ENCODE measurements around the gene VN1R5.
"Not testable (repeated sequence)": the region's sequence is repeated elsewhere in the genome, so short reads cannot be mapped to it uniquely, and the experiment has no call there.

The VN1R5 gene

DNA sequence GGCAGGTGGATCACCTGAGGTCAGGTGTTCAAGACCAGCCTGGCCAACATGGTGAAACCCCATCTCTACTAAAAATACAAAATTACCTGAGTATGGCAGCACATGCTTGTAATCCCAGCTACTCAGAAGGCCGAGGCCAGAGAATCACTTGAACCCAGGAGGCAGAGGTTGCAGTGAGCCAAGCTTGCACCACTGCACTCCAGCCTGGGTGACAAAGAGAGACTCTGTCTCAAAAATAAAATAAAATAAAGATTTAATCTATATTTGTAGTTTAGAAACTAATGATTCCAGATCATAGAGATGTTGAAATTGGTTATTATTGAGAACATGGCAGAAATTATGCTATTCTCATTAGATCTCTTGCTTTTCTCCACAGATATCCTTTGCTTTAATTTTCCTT lies at the start of gene VN1R5:
Gene VN1R5 (plus strand): TSS at position 301 of the 400 bp plus-strand sequence.
- DNase-seq (ENCODE audit: low read depth), result not testable (repeated sequence)

DNA sequence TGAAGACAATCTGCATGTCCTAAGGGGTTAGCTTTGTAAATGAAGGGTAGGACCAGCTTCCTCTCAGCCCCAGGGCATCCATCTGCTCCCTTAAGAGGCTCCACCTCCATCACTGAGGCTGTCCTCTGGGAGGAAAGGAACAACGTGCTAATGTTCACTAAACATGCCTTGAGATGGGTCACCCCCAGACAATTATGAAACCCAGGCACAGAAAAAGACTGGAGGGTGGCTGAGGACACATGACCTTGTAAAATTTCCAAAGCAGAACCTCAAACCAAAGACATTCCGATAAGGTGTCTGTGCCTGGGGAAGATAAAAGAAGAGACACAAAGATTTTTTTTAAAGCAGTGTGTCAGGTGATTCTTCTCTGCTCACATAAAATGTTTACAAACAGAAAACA lies 46.5 kb upstream of the VN1R5 start:
- no peak for DNase-seq (ENCODE audit: low read depth)

DNA sequence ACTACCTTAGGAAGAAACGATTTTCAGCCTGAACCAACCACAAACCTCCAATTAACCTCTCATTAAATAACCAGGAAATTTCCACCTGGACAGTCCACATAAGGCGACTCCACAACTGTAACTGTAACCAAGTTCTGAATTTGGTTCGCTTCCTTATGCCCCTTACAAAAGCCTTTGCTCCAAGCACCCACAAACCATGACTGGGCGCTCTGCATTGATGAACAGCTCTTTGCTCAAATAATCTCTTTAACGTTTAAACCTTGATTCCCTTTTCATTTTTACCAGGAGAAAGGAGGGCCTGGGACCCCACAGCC lies 45.9 kb upstream of the VN1R5 start:
- no peak for DNase-seq (ENCODE audit: low read depth)

DNA sequence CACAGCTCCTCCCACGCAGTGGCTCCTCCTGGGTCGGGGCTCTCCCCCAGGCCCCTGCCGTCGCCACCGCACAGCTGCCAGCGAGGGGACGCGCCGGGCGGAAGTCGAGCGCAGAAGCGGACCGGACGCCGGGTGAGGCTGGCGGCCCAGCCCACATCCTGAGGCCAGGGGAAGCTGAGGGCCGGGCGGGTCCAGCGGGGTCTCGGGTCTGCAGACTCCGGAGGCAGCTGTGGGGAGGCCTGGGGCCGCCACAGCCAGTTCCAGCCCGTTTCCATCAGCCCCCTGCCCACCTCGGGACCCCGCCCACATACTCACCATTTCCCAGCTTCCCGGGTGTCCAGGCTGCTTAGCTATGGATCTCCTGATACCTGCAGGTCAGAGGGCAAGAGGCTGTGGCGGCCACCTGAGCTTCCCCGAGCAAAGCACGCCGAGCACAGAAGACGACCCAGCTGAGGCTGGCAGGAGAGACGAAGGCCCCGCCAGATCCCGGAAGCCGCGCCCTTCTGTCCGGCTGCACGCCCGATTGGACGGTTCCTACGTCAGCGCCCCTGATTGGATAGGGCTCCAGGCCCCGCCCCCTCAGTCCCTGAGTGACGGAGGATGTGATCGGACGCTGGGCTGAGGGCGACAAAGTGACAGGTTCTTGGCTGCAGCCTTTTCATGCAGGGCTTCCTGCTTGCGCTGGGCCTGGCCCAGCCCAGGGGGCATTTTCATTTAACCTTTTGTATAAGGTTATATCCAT lies 45.3 kb upstream of the VN1R5 start:
- DNase-seq (ENCODE audit: low read depth), result peak; percentile 86

DNA sequence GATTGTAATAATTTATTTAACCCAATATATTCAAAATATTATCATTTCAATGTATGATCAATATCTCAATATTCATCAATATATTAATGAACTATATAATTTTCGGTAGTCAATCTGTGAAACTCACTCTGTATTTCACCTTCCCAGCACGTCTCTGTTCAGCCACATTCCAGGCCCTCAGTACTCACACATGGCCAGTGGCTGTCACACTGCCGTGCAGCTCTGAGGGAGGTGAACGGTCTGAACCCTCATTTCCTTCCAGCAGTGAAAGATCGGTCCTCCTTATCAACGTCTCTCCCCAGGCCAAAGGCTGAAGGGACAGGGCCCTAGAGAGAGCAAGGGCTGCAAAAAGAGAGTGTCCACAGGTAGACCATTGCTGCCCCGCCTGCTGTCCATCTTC lies 44.5 kb upstream of the VN1R5 start:
- DNase-seq (ENCODE audit: low read depth), result no peak

DNA sequence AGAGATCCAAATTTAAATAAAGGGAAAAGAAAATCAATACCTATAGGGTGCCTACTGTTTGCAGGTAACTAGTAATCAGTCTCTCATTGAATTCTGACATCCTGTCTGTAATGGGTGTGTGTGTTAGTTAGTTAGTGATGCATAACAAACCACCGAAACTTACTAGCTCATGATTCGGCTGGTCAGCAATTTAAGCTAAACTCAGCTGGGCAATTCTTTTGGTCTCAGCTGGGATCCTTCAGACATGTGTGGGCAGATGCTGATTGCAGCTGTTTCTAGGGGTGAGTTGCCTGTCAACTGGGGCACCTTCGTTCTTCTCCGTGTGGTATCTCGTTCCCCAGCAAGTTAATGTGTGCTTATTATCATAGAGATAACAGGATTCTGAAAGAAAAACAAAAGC lies 43.9 kb upstream of the VN1R5 start:
- DNase-seq (ENCODE audit: low read depth), result no peak

DNA sequence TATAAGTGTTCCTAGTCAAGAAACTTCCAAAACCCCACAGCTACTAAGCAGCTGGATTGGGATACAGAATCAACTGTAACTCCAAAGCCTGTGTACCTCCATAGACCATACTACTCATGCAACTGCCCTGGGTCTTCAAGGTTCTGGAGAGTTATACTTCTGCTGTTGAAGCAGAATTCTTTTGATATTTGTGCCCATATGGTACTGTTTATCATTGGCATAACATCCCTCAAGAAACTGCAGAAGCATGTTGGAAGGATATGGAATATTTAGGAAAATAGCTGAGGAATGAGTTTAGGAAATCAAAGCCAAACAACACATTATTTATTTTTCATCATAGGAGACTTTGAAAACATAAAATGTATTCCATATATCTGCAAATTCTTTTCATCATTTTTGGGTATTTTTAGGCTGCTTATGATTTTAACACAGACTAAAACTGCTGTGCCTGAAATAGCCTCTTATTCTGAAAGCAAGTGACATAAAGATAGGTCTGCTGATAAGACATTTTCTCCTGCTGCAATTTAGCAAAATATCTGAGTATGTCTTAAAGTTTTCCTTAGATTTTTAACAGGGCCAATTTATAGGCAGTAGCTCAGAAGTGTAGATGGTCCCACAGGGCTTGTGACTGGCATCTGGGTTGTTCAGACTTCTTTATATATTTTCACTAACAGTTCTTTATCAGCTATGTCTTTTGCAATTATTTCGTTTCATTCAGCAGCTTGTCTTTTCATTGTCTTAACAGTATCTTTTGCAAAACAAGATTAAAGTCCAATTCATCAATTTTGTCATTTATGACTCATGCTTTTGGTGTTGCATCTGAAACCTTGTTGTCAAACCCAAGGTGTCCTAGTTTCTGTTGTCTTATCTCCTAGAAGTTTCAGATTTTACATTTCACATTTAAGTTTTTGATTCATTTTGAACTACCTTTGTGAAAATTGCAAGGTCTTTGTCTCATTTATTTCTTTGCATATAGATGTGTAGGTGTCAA lies 43.0 kb upstream of the VN1R5 start:
- no peak for DNase-seq (ENCODE audit: low read depth)

DNA sequence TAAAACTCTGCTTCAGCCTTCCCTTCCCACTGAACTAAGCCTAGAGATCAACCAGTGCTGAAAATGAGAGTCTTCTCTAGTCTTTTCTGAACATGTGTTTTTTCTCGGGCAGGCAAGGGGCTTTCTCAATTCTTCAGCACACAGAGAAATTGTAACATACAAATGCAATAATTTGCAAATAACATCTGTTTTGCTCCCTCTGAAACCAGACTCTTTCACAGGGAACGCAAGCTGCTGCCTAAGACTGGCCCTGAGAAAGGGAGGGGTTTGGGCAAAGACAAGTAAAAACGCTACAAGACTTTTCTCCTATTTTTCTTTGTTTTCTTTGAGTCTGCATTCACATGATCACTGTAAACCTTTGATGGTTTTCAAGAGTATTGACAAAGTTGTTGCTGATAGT lies 39.6 kb upstream of the VN1R5 start:
- DNase-seq (ENCODE audit: low read depth), result no peak

DNA sequence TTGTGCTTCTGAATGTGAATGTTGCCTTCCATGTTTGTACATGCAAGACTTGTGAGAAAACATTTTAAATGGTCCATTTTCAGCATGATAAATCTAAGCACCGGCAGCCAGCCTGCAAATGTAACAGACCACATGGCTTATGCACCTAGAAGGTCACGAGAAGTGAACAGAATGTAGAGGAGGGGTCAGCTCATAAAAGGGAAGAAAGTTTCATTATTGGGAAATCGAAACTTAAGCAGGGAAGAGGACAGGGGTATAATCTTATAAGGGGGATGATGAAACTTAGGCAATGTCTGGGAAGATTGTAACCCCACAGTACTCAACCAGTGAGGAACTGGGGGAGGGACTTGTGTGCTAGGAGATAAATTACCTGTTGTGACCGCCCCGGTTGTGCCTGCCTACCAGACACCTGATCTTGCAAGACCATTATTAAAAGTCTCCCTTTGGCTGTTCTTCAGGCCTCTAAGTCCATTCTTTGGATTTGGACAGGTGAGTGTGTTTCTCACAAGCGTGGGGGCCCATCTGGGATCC lies 37.7 kb upstream of the VN1R5 start:
- no peak for DNase-seq (ENCODE audit: low read depth)

DNA sequence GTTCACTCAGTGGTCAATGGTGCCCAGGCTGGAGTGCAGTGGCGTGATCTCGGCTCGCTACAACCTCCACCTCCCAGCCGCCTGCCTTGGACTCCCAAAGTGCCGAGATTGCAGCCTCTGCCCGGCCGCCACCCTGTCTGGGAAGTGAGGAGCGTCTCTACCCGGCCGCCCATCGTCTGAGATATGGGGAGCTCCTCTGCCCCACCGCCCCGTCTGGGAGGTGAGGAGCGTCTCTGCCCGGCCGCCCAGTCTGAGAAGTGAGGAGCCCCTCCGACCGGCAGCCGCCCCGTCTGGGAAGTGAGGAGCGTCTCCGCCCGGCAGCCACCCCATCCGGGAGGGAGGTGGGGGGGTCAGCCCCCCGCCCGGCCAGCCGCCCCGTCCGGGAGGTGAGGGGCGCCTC lies 35.6 kb upstream of the VN1R5 start:
- DNase-seq (ENCODE audit: low read depth), result not testable (repeated sequence)

DNA sequence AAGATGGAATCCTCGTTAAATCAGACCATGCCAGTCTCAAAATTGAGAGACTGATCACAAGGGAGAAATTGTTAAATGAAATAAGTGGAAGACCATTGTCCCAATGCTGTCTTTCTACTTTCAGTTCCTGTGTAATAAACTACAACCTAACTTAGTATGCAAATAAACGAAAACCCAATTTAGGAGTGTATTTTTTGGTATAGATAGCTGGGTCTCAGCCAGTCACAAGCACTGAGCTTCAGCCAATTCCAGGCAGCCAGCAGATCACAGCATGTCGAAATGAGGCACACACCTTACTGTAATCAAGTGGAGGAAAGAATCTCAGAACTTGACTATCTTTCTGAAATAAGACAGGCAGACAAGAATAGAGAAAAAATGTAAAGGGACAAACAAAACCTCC lies 33.0 kb upstream of the VN1R5 start:
- DNase-seq (ENCODE audit: low read depth), result no peak

DNA sequence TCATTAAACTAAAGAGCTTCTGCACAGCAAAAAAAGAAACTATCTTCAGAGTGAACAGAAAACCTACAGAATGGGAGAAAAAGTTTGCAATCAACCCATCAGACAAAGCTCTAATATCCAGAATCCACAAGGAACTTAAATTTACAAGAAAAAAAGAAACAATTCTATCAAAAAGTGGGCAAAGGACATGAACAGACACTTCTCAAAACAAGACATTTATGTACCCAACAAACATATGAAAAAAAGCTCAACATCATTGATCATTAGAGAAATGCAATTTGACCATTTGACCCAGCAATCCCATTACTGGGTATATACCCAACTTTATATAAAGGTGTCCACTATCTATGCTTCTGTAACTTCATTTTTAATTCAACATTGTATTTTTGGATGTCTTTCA lies 31.1 kb upstream of the VN1R5 start:
- DNase-seq (ENCODE audit: low read depth), result no peak

DNA sequence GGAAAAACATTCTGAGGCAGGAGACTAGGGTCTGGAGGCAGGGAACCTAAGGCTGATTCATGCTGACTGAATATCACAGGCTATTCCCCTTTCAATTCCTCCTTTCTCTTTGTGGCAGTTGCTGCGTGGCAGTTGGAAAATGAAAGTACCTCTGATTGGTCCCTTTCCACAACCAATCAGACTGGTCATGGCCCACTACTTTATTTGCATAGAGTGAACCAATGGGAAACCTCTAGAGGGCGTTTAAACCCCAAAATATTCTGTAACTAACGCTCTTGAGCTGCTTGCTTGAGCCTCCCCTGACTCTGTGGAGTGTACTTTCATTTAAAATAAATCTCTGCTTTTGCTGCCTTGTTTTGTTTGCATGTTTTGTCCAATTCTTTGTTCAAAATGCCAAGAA lies 27.7 kb upstream of the VN1R5 start:
- DNase-seq (ENCODE audit: low read depth), result no peak

DNA sequence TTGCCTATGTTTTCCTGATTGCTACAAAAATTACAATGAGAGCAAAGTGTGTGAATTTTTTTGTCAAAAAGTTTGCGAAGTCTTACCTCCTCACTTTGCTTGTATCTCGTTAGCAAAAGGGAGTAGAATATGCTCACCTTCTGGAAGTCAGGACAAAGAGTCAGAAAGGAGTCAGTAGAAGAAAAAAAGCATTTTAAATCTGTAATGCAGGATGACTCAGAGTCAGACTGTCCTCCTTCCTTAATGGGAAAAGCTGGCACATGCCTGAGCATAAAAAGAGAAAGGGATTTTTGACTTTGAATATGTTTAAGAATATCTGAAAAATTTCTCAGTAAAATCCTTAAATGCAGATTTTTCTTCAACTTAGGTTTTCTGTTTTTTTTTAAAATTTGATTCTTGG lies 14.2 kb upstream of the VN1R5 start:
- no peak for DNase-seq (ENCODE audit: low read depth)

DNA sequence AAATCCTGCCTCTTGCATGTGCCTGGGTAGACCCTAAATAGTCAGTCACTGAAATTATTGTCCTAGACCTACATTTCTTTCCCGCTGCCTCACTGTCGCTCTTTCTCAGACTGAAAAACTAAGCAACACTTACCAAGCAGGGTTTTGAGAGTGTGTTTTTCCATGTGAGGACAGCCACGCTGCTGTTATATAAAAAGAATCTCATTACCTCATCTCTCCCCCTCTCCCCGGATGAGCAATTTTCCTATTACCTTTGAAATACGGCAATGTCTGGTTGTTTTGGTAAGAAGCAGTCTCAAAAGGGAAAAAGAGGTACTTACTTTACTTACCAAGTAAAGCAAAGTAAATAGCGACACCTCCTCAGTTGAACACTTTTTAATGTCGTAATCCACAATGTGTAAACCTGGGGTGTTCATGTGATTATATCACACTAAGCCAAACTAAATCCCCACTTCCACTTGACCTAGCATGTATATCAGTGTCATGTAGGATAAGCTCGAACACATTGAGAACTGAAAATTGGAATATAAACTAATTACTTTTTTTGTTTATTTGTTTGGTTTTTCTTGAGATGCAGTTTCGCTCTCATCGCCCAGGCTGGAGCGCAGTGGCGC lies 12.2 kb upstream of the VN1R5 start:
- no peak for DNase-seq (ENCODE audit: low read depth)

DNA sequence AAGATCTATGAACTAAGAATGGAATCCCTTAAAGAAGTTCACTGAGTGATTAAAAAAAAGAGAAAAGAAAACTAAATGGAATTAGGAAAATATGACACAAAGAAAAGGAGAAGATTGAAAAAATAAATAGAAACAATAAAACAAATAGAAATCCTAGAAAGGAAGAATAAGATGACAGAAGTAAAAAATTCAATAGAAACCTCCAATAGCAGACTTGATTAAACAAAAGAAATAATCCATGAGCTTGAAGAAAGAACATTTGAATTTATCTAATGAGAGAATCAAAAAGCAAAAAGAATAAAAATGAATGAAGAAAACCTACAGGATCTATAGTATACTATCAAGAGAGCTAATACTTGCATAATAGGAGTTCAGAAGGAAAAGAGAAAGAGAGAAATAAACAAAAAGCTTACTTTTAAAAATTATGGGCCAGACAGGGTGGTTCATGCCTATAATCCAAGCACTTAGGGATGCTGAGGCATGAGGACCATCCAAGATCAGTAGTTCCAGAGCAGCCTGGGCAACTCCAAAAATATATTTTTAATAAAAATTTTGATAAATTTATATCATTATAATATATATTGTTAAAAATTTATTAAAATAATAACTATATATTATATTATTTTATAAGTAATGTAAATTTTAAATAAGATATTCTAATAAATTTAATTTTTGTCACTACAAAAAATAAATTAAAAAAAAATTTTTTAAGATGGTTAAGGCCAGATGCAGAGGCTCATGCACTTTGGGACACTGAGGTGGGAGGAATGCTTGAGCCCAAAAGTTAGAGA lies 9.4 kb upstream of the VN1R5 start:
- no peak for DNase-seq (ENCODE audit: low read depth)

DNA sequence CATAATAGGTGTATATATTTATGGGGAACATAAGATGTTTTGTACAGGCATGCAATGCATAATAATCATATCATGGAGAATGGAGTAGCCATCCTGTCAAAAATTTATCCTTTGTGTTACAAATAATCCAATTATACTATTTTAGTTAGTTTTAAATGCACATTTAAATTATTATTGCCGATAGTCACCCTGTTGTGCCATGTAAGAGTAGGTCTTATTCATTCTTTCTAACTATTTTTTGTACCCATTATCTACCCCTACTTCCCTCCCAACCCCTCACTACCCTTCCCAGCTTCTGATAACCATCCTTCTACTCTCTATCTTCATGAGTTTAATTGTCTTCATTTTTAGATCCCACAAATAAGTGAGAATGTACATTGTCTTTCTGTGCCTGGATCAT lies 8.3 kb upstream of the VN1R5 start:
- no peak for DNase-seq (ENCODE audit: low read depth)

DNA sequence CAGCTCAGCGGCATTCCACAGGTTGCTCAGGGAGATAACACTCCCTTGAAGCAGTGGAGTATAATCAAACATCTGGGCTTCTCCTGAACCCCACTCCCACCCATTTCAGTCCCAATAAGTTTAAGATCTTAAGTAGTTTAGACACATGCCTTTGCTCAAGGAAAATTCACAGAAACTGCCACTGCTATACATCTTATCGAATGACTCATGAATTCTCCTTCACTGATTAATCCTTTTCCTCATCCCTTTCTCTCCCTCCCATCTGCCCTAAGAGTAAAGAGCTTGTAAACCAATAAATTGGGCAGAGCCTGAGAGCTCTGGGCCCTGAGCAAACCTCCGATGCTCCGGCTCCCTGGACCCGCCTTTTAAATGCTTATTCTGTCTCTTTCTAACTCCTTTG lies 10.2 kb downstream of the VN1R5 start:
- DNase-seq (ENCODE audit: low read depth), result no peak

DNA sequence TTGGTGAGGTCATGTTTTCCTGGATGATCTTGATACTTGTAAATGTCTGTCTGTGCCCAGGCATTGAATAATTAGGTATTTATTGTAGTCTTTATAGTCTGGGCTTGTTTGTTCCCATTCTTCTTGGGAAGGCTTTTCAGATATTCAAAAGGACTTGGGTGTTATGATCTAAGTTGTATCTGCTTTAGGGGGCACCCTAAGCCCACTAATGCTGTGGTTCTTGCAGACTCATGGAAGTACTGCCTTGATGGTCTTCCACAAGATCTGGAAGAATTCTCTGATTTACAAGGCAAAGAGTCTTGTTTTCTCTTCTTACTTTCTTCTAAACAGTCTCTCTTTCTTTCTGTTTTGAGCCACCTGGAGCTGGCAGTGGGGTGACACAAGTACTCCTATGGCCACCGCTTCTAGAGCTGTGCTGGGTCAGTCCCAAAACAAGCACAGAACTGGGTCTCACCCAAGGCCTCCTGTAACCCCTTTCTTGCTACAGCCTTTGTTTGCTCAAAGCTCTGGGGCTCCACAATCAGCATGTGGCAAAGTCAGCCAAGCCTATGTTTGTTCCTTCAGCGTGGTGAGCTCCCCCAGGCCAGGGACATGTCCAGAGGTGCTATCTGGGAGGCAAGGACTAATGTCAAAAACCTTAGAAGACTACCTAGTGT lies 12.6 kb downstream of the VN1R5 start:
- no peak for DNase-seq (ENCODE audit: low read depth)

DNA sequence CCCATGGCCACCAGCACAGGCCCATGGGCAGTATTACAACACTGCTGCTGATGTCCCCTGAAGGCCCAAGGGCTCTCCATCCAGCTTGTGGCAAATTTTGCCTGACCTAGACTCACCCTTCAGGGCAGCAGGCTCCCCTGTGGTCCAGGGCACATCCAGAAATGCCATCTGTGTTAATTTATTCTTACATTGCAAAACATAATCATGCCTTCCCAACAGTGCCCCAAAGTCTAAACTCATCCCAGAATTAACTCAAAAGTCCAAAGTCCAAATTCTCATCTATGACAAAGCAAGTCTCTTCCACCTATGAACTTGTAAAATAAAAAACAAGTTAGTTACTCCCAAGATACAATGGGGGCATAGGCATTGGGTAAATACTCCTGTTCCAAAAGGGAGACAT lies 13.3 kb downstream of the VN1R5 start:
- no peak for DNase-seq (ENCODE audit: low read depth)

DNA sequence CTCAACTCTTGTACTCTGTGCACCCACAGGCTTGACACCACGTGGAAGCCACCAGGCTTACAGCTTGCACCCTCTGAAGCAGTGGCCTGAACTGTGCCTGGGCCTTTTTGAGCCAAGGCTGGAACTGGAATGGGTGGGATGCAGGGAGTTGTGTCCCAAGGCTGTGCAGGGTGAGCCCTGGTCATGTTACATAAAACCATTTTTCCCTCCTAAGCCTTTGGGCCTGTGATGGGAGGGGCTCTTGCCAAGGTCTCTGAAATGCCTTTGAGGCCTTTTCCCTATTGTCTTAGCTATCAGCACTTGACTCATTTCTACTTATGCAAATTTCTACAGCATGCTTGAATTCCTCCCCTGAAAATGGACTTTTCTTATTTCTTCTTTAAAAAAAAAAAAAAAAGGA lies 14.1 kb downstream of the VN1R5 start:
- DNase-seq (ENCODE audit: low read depth), result no peak

Measured in T-helper 22 cell (primary cell).